Mucosa of descending colon (tissue), 3 donors: Measurements from ENCODE around the gene ANKRD27. TPM values are rescaled to one million over a fixed set of nuclear protein-coding genes. Genes with fewer than 3 reads are reported as not detected.
A peak's percentile ranks its signal among the peaks of the same experiment; 100 is the strongest.

Experiments
- ATAC-seq: fragments of 200-7000 bp; cut with Tn5 transposase; one replicate; pipeline ENCODE4 v1.9.1; 2020; ENCODE audit warnings: mild to moderate bottlenecking, moderate library complexity
- DNase-seq, 3 donors: peaks; one replicate each; pipeline ENCODE4 v3.0.0-alpha.2; 2020
- H3K36me3 ChIP-seq: fragments of 200-600 bp; one replicate; pipeline ENCODE4 v1.8.0; 2021; ENCODE audit warnings: low read depth, mild to moderate bottlenecking
- H3K4me1 ChIP-seq: fragments of 200-600 bp; one replicate; pipeline ENCODE4 v1.8.0; 2021; ENCODE audit warnings: low read depth, mild to moderate bottlenecking
- H3K4me3 ChIP-seq: fragments of 200-600 bp; one replicate; pipeline ENCODE4 v1.8.0; 2021; ENCODE audit warnings: mild to moderate bottlenecking
- H3K9me3 ChIP-seq: fragments of 200-600 bp; one replicate; pipeline ENCODE4 v1.8.0; 2021; ENCODE audit warnings: mild to moderate bottlenecking
- intact Hi-C, 2 donors: fragments of 100-400 bp; cut with DNase I in 1 of 2; cut with micrococcal nuclease in 1 of 2; formaldehyde crosslinking; loops; one replicate each; pipeline versions ENCODE4 v1.11.0 to v1.11.1; 2022; cut with DNase I, micrococcal nuclease
- total RNA-seq, 3 donors: library from RNA; stranded (reverse); fragmentation: NEBNext Ultra II Directional in 2 of 3; extraction: Animal tissue kit (Norgen Biotek cat#: 25700) in 2 of 3; gene quantifications; one replicate each; pipeline versions ENCODE4 v1.2.1 to v1.2.4, GENCODE V29; 2021 to 2023
- TF ChIP-seq, protein P1 (sequence below): fragments of 200-600 bp; IDR thresholded peaks from one replicate; pipeline ENCODE4 v1.8.0; 2022; ENCODE audit warnings: antibody characterized with exemption, mild to moderate bottlenecking
- donor health status: DM: no; HTN: no; CAD: no; lungs with moderate emphysema.
- donor health status: DM: no; HTN: no; CAD: no.
- donor health status: DM: no; HTN: yes; CAD: no.

The ANKRD27 gene
- total RNA-seq, 3 donors from 2014 or later = 36.0 to 59.6 (median 41.1) TPM

DNA sequence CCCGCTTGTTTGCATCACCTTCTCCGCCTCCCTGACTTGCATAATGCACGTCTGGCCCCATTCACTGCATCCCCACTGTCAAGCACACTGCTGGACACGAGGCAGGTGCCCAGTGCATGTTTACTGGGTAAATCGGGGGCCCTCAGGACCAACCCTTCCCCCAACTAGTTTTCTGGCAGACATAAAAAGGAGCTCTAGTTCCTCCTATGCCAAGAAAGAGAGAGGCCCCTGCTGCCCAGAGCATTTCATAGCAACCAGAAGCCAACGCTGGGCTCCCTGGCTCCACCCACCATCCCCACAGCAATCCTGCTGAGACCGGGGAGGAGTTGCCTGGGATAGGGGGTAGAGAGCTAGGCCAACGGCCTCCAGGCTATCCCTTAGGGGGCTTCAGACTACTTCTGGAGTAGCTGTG, 23.2 kb downstream of the ANKRD27 start:
- ATAC-seq (peak; percentile 67), DNase-seq (peak in 2 of 3 donors; percentile 30 to 48)
- intact Hi-C loops = no loop called here
- Histone ChIP-seq H3K9me3 (no peaks in the 10 kb centered on the region), H3K4me3 (no peak overlapping the region), H3K36me3 (peaks cover 5% of the 10 kb centered on the region), H3K4me1 (peaks cover 10% of the 10 kb centered on the region)
- TF ChIP-seq, protein P1, sequence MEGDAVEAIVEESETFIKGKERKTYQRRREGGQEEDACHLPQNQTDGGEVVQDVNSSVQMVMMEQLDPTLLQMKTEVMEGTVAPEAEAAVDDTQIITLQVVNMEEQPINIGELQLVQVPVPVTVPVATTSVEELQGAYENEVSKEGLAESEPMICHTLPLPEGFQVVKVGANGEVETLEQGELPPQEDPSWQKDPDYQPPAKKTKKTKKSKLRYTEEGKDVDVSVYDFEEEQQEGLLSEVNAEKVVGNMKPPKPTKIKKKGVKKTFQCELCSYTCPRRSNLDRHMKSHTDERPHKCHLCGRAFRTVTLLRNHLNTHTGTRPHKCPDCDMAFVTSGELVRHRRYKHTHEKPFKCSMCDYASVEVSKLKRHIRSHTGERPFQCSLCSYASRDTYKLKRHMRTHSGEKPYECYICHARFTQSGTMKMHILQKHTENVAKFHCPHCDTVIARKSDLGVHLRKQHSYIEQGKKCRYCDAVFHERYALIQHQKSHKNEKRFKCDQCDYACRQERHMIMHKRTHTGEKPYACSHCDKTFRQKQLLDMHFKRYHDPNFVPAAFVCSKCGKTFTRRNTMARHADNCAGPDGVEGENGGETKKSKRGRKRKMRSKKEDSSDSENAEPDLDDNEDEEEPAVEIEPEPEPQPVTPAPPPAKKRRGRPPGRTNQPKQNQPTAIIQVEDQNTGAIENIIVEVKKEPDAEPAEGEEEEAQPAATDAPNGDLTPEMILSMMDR = no peak

DNA sequence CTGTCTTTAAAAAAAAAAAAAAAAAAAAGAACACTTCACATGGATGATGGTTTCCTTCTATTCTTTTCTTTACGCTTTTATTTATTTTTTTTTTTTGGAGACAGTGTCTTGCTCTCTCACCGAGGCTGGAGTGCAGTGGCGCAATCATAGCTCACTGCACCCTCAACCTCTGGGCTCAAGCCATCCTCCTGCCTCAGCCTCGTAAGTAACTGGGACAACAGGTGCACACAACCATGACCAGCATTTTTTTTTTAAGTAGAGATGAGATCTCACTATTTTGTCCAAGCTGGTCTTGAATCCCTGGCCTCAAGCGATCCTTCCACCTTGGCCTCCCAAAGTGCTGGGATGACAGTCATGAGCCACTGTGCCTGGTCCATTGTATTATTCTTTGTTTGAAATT, 24.3 kb downstream of the ANKRD27 start:
- H3K9me3 ChIP-seq = no peaks in the 10 kb centered on the region
- H3K4me1 ChIP-seq = peaks cover 10% of the 10 kb centered on the region
- ATAC-seq (no peak), DNase-seq (no peak)
- peaks cover 5% of the 10 kb centered on the region for H3K36me3 ChIP-seq
- TF ChIP-seq, protein P1 = no peak
- no peak overlapping the region for H3K4me3 ChIP-seq
- intact Hi-C loops = no loop called here

DNA sequence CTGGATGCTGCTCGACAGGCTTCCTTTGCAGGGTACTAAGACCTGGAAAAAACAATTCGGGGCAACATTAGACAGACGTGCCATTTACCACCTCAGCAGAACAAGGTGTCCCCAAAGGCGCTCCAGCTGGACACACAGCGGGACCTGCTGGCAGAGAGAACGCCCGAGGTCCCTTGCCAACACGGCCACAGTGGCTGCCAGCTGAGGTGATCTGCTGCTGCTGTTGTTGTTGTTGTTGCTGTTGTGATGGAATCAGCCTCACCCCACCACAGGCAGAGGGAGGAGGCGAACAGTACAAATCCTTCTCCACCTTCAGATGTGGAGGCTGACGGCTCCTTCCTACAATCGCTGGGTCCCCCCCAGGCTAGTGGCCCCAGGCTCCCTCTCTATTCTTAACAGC, 25.2 kb downstream of the ANKRD27 start:
- intact Hi-C loops = no loop called here
- TF ChIP-seq, protein P1 = no peak
- ATAC-seq = no peak

DNA sequence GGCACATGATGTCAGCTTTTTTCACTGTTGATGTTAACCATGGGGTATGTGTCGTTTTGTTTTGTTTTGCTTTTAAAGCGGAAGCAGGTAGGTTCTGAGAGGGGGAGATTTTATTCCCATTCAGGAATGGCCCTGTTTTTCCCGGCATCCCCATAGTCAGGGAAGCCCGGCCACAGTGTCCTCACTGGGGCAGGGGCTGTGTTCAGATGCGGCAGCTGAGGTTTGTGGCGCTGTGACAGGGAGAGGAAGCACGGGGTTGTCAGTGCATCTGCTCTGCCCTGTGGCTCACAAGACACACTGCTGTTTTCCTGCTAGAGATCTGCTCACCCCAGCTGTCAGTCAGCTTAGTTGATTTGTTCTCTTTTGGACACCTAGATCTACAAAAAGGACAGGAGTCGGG, 27.6 kb downstream of the ANKRD27 start:
- DNase-seq (no peak), ATAC-seq (no peak)
- intact Hi-C loops = no loop called here
- peaks cover 11% of the 10 kb centered on the region for H3K36me3 ChIP-seq
- no peaks in the 10 kb centered on the region for H3K9me3 ChIP-seq
- TF ChIP-seq, protein P1 = no peak
- H3K4me3 ChIP-seq = no peak overlapping the region
- H3K4me1 ChIP-seq = peaks cover 3% of the 10 kb centered on the region

More for the DNA sequence above, 25.2 kb downstream of the ANKRD27 start:
- no peak for DNase-seq
- no peak overlapping the region for H3K4me3 ChIP-seq
- no peaks in the 10 kb centered on the region for H3K9me3 ChIP-seq
- H3K4me1 ChIP-seq = peaks cover 10% of the 10 kb centered on the region
- H3K36me3 ChIP-seq = peaks cover 5% of the 10 kb centered on the region

DNA sequence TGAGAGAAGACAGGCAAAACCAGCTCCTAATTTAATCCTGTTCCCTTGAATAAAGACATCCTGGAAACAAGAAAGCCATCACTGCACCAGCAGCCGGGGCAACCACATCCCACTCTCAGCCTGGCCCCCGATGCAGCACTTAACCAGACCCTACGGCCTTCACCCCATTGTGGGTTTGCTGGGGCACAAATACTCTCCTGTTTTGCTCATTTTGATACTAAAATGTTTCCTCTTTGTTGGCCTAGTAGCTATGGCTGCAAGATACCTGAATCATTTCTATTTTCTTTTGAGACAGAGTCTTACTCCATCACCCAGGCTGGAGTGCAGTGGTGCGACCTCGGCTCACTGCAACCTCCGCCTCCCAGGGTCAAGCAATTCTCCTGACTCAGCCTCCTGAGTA, 28.4 kb downstream of the ANKRD27 start:
- H3K9me3 ChIP-seq = no peaks in the 10 kb centered on the region
- DNase-seq (no peak), ATAC-seq (no peak)
- TF ChIP-seq, protein P1 = no peak
- H3K4me1 ChIP-seq = no peaks in the 10 kb centered on the region
- peaks cover 11% of the 10 kb centered on the region for H3K36me3 ChIP-seq
- H3K4me3 ChIP-seq = no peak overlapping the region
- intact Hi-C loops = no loop called here

DNA sequence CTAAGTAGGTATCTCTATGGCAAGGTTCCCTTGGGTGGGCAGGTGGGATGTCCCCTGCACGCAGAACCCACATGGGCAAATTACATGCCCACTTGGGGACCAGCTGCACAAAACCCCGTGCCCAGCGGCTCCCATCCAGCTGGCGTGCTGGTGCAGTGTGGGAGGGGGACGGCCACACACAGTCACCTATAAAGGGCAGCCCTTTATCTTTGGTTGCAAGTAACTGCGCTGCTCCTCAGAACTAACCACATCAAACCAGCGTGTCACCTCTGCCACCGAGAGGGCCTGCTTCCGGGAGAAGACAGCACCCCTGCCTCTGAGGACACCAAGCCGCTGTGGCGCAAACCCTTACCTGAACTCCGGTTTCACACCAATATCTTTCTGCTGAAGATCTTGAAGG, 32.2 kb downstream of the ANKRD27 start:
- no peaks in the 10 kb centered on the region for H3K9me3 ChIP-seq
- ATAC-seq (peak; percentile 59), DNase-seq (no peak)
- intact Hi-C loops = no loop called here
- TF ChIP-seq, protein P1 = no peak
- no peaks in the 10 kb centered on the region for H3K4me1 ChIP-seq
- no peak overlapping the region for H3K4me3 ChIP-seq
- H3K36me3 ChIP-seq = peaks cover 15% of the 10 kb centered on the region
